ENCODE results near the gene FLNB.

- TF ChIP-seq POLR2A (IDR thresholded peaks at IDR 0.05; ENCODE audit: low read depth) (no peak), CTCF (IDR thresholded peaks at IDR 0.05) (no peak), POLR2AphosphoS5 (IDR thresholded peaks at IDR 0.05) (no peak)
Measured at GRCh38 chr3:58054652-58055051, 46.4 kb downstream of the FLNB start.

All from esophagus muscularis mucosa (tissue), 3 donors.